Stimulated activated CD4-positive, alpha-beta T cell treated with anti-CD3 and anti-CD28 coated beads, TNF-alpha, amount 100 ng/mL, for 4 hours (primary cell): ENCODE results near the gene RHBDL3.
A peak's percentile ranks its signal among the peaks of the same experiment; 100 is the strongest.
"Not testable (repeated sequence)": the region's sequence is repeated elsewhere in the genome, so short reads cannot be mapped to it uniquely, and the experiment has no call there.

ENCODE experiments used
- DNase-seq, 3 experiments: peaks; one replicate each; pipeline ENCODE4 v3.0.0-alpha.2; 2020; ENCODE audit warnings: low read depth in 3 of 3

The RHBDL3 gene

GRCh38 chr17:32289471-32290070, 23.9 kb downstream of the RHBDL3 start:
- no peak for DNase-seq

- no peak for DNase-seq
Observed at GRCh38 chr17:32292094-32292493, 26.5 kb downstream of the RHBDL3 start.

DNA sequence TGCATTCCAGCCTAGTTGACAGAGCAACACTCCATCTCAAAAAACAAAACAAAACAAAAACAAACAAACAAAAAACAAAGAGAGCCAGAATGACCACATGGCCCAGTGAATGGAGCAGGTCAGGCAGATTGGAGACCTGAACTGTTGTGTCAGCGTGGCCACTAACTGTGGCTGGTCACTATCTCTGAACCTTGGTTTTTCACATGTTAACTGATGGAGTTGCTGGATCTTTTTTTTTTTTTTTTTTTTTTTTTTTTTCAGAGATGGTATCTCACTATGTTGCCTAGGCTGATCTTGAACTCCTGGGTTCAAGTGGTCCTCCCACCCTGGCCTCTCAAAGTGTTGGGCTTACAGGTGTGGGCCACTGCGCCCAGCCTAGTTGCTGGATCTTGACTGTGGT, 31.8 kb downstream of the RHBDL3 start:
- no peak for DNase-seq

- no peak for DNase-seq
Observed at GRCh38 chr17:32297860-32298259, 32.2 kb downstream of the RHBDL3 start.

- DNase-seq, result no peak
Observed at GRCh38 chr17:32298298-32298697, 32.7 kb downstream of the RHBDL3 start.

- DNase-seq, result no peak
Observed at GRCh38 chr17:32298721-32299579, 33.3 kb downstream of the RHBDL3 start.

DNA sequence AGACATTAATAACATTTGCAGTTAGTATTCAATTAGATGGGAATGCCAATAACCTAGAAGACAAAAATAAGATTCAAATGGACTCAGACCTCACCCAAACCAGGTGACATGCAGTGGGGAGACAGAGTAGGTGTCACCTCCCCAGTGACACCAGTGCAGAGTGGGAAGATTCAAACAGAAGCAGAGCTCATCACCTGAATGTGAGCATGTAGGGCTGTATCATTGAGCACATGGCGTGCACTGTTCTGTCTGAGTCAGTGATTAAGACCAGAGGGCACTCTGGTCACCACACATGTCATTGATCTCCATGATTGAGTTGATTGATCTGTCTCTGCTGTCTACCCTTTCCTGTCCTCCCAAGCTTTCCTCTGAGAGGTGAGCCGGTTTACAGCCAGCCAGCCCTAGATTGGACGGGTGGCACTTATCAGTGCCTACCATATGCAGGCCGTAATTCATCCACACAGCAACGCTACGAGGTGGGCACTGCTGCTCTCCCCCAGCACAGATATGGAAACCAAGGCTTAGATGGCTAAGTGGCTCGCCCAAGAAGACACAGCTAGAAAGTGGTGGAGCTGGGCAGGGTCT, 34.0 kb downstream of the RHBDL3 start:
- DNase-seq, result no peak

- no peak for DNase-seq
Observed at GRCh38 chr17:32302037-32302436, 36.4 kb downstream of the RHBDL3 start.

- no peak for DNase-seq
Observed at GRCh38 chr17:32302860-32303649, 37.4 kb downstream of the RHBDL3 start.

DNA sequence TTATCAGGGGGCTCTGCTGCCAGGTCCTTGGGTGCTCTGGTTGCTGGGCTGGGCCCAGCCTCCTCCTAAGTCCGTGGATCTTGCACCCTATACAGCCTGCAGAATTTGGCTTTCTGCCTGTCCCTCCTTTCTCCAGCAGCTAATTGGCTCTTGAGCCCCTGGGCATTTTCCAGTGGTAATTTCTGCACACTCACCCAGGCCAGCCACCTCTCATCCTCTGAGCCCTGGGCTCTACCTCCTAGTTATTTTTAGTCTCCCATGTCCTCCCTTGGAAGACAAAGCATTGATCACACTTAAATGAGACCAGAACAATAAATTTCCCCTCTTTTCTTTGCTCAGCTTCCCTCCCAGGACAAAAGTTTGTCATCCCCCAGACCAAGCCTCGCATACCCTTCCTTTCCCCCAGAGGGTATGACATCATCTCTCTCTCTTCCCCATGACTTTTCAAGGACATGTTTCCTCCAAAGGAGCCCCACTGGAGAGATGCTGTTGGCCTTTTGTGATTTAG, 38.2 kb downstream of the RHBDL3 start:
- no peak for DNase-seq

DNA sequence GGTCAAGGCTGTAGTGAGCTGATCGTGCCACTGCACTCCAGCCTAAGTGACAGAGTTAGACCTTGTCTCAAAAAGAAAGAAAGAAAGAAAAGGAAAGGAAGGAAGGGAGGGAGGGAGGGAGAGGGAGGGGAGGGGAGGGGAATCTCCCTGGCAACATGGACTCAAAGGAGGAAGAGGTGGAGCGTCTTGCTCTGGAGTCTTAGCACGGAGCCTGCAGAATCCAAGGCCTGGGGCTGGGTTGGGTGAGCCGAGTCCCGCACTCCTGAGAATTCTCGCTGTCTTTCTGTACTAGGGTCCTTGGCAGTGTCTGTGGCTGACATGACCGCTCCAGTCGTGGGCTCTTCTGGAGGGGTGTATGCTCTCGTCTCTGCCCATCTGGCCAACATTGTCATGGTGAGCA, 39.4 kb downstream of the RHBDL3 start:
- DNase-seq, result no peak

- no peak for DNase-seq
Observed at GRCh38 chr17:32307658-32308057, 42.0 kb downstream of the RHBDL3 start.

DNA sequence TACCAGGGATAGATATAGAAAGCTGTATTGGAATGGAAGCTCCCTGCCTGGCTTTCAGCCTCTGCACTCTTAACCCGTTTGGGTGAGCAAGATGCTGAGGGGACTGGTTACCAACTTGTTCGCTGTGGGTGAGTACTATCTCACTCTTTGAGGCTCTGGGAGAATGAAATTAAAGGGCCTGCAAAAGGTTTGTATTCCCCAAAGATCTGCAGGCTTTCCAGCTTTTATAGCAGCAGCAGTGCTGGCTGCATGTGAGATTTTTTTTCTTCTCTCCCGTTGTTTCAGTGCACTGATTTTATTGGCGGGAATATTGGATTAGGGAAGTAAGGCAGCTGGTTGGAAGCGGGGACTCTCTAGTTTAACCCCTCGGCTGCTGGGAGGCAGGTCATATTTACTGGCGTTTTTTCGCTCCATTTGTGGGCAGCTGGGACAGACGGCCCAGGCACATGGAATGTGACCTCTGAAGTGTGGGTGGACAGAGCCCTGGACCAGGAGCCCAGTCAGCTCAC, 45.5 kb downstream of the RHBDL3 start:
- DNase-seq, result no peak

DNA sequence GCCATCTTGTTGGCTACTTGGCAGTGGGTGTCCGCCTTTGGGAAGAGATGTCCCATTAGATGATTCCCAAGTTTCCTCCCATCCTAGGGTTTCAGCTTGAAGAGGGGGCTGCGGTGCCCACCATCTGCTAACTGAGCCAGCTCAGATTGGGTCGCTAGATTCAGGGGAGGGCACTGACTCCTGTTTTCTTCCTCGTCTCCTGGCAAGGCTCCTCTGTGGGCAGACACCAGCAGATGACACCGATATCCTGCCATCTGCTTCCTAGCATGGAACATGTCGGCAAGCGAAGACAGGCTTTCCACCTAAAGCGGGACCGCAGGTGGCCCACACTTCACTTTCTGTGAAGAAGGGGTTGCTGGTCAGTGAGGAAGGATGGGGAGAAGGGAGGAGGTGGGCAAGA, 49.0 kb downstream of the RHBDL3 start:
- DNase-seq, result no peak

- no peak for DNase-seq
Observed at GRCh38 chr17:32315171-32315570, 49.5 kb downstream of the RHBDL3 start.

DNA sequence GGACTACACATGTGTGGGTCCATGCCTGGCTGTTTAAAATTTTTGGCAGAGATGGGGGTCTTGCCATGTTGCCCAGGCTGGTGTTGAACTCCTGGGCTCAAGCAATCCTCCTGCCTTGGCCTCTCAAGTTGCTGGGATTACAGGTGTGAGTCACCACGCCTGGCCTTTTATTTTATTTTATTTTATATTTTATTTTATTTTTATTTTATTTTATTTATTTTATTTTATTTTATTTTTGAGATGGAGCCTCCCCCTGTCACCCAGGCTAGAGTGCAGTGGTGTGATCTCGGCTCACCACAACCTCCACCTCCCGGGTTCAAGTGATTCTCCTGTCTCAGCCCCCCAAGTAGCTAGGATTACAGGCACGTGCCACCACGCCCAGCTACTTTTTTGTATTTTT, 51.0 kb downstream of the RHBDL3 start:
- not testable (repeated sequence) for DNase-seq

GRCh38 chr17:32317353-32317752, 51.7 kb downstream of the RHBDL3 start:
- no peak for DNase-seq

GRCh38 chr17:32318071-32318470, 52.4 kb downstream of the RHBDL3 start:
- DNase-seq, result no peak

DNA sequence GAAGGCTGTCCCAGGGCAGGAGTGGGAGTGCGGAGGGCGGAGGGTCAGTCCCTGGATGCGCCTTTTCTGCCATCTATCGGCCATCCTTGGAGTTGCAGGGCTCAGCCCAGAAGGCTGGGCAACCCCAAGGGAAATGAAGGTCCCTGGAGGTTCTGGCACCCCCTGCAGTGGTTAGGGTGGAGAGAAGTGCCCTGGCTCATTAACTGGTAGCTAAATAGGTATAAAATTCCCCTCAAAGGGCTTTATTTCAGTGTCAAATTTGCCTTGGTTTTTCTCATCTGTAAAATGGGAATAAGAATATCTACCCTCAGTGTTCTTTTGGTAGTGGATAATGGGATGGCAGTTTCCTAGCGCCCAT, 53.9 kb downstream of the RHBDL3 start:
- DNase-seq, result peak; percentile 60 to 63 (median 61)

DNA sequence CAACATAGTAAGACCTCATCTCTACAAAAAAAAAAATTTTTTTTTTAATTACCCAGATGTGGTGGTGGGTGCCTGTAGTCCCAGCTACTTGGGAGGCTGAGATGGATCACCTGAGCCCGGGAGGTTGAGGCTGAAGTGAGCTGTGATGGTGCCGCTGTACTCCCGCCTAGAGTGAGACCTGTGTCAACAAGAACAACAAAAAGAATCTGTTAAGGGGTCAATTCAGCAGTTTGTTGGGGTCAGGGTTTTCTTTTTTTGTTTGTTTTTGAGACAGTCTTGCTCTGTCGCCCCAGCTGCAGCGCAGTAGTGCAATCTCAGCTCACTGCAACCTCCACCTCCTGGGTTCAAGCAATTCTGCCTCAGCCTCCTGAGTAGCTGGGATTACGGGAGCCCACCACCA, 54.4 kb downstream of the RHBDL3 start:
- not testable (repeated sequence) for DNase-seq

DNA sequence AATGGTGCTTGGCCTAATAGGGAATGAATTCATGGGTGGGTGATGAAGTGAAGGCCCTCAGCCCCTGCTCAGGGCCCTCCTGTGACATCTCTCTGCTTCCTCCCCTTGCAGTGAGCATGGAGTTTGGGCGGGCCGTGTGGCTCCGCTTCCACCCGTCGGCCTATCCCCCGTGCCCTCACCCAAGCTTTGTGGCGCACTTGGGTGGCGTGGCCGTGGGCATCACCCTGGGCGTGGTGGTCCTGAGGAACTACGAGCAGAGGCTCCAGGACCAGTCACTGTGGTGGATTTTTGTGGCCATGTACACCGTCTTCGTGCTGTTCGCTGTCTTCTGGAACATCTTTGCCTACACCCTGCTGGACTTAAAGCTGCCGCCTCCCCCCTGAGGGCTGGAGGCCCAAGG, 55.2 kb downstream of the RHBDL3 start:
- no peak for DNase-seq

GRCh38 chr17:32323046-32323445, 57.4 kb downstream of the RHBDL3 start:
- no peak for DNase-seq
